ENCODE results near the gene B4GALNT1.

B4GALNT1 gene

GRCh38 chr12:57609781-57610553, 23.0 kb downstream of the B4GALNT1 start:
- peaks cover 4% of the 10 kb centered on the region for H3K27me3 Mint-ChIP-seq (ENCODE audit: low read depth)
- peaks cover 38% of the 10 kb centered on the region for H3K36me3 Mint-ChIP-seq (ENCODE audit: low read depth)
- H3K4me3 Mint-ChIP-seq, result peak overlapping the region; percentile 86 to 93 (median 90)
- TF ChIP-seq CTCF (IDR thresholded peaks at IDR 0.05; ENCODE audit: unreplicated experiment in 3 of 3), result no peak
- peak overlapping the region; percentile 71 to 92 (median 89) for H3K27ac Mint-ChIP-seq
- peaks cover 50% of the 10 kb centered on the region for H3K4me1 Mint-ChIP-seq
- no peaks in the 10 kb centered on the region for H3K9me3 Mint-ChIP-seq

- Mint-ChIP-seq H3K9me3 (no peaks in the 10 kb centered on the region), H3K4me3 (peak overlapping the region; percentile 77 to 90 (median 86)), H3K27ac (peak overlapping the region; percentile 71 to 92 (median 89)), H3K27me3 (ENCODE audit: low read depth) (peaks cover 4% of the 10 kb centered on the region), H3K36me3 (ENCODE audit: low read depth) (peaks cover 34% of the 10 kb centered on the region), H3K4me1 (peaks cover 50% of the 10 kb centered on the region)
- no peak for TF ChIP-seq CTCF (IDR thresholded peaks at IDR 0.05; ENCODE audit: unreplicated experiment in 3 of 3)
Measured at GRCh38 chr12:57609101-57609780, 23.8 kb downstream of the B4GALNT1 start.

GRCh38 chr12:57607958-57608663, 24.9 kb downstream of the B4GALNT1 start:
- no peak for TF ChIP-seq CTCF (IDR thresholded peaks at IDR 0.05; ENCODE audit: unreplicated experiment in 3 of 3)
- H3K9me3 Mint-ChIP-seq, result no peaks in the 10 kb centered on the region
- H3K36me3 Mint-ChIP-seq (ENCODE audit: low read depth), result peaks cover 29% of the 10 kb centered on the region
- H3K27ac Mint-ChIP-seq, result peak overlapping the region; percentile 44 to 71 (median 69)
- H3K4me1 Mint-ChIP-seq, result peaks cover 59% of the 10 kb centered on the region
- peak overlapping the region; percentile 29 to 86 (median 58) for H3K4me3 Mint-ChIP-seq
- peaks cover 4% of the 10 kb centered on the region for H3K27me3 Mint-ChIP-seq (ENCODE audit: low read depth)

GRCh38 chr12:57606821-57607220, 26.2 kb downstream of the B4GALNT1 start:
- Mint-ChIP-seq H3K27me3 (ENCODE audit: low read depth) (peaks cover 4% of the 10 kb centered on the region), H3K4me3 (peak overlapping the region; percentile 83 to 91 (median 88)), H3K36me3 (ENCODE audit: low read depth) (peaks cover 37% of the 10 kb centered on the region), H3K4me1 (peaks cover 57% of the 10 kb centered on the region), H3K27ac (peak overlapping the region; percentile 24 to 98 (median 80)), H3K9me3 (no peaks in the 10 kb centered on the region)
- TF ChIP-seq CTCF (IDR thresholded peaks at IDR 0.05; ENCODE audit: unreplicated experiment in 3 of 3), result no peak

GRCh38 chr12:57606399-57606798, 26.6 kb downstream of the B4GALNT1 start:
- peak overlapping the region; percentile 83 to 91 (median 88) for H3K4me3 Mint-ChIP-seq
- no peaks in the 10 kb centered on the region for H3K9me3 Mint-ChIP-seq
- H3K27me3 Mint-ChIP-seq (ENCODE audit: low read depth), result peaks cover 4% of the 10 kb centered on the region
- peaks cover 42% of the 10 kb centered on the region for H3K36me3 Mint-ChIP-seq (ENCODE audit: low read depth)
- peak overlapping the region; percentile 24 to 98 (median 80) for H3K27ac Mint-ChIP-seq
- peaks cover 57% of the 10 kb centered on the region for H3K4me1 Mint-ChIP-seq
- no peak for TF ChIP-seq CTCF (IDR thresholded peaks at IDR 0.05; ENCODE audit: unreplicated experiment in 3 of 3)
